Kidney epithelial cell (primary cell): ENCODE data around the gene ZNF43. TPM values are rescaled to one million over a fixed set of nuclear protein-coding genes. Genes with fewer than 3 reads are reported as not detected.
"Not testable (repeated sequence)": the region's sequence is repeated elsewhere in the genome, so short reads cannot be mapped to it uniquely, and the experiment has no call there.

Source experiments
- DNase-seq: peaks from one replicate; pipeline ENCODE4 v3.0.0-alpha.2; 2010; ENCODE audit warnings: low read depth
- H3K27me3 ChIP-seq: 2 replicates; pipeline ENCODE4 v1.6.0; 2011; ENCODE audit warnings: low read length; ENCODE audit not compliant: control insufficient read depth, insufficient read depth
- H3K36me3 ChIP-seq: 2 replicates; pipeline ENCODE4 v1.5.1; 2011; ENCODE audit warnings: low read length; ENCODE audit not compliant: control insufficient read depth, insufficient read depth
- H3K4me3 ChIP-seq: 2 replicates; pipeline ENCODE4 v1.5.1; 2011; ENCODE audit warnings: low read depth, mild to moderate bottlenecking, control low read depth, low read length
- total RNA-seq: library from RNA; depleted of rRNA; stranded (reverse); fragments of >200 nt; gene quantifications from 2 replicates; pipeline ENCODE4 v1.2.3, GENCODE V29; 2015
- TF ChIP-seq, protein P1 (sequence below): IDR thresholded peaks from 2 replicates; pipeline ENCODE4 v1.5.1; 2011; ENCODE audit warnings: mild to moderate bottlenecking, moderate library complexity, low read length, control low read depth, inconsistent platforms; ENCODE audit not compliant: insufficient read depth, poor library complexity, severe bottlenecking

The ZNF43 gene
- total RNA-seq, 1 donor from 2014 or later: 8.3 TPM

DNA sequence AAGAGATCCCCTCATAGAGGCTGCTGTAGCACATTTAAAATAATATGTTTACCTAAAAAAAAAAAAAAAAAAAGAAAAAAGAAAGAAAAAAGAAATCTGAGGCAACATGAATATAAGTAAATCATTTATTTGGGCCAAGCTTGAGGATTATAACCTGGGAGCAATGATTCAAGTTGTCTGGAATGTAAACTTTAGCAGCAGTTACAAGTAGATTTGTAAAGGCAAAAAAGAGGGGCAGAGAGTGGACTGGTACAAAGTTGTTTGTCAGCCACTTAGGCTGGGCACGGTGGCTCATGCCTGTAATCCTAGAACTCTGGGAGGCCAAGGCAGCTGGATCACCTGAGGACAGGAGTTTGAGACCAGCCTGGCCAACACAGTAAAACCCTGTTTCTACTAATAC is 11.3 kb downstream of the ZNF43 start:
- DNase-seq: no peak
- no peaks in the 10 kb centered on the region for H3K36me3 ChIP-seq
- TF ChIP-seq, protein P1, sequence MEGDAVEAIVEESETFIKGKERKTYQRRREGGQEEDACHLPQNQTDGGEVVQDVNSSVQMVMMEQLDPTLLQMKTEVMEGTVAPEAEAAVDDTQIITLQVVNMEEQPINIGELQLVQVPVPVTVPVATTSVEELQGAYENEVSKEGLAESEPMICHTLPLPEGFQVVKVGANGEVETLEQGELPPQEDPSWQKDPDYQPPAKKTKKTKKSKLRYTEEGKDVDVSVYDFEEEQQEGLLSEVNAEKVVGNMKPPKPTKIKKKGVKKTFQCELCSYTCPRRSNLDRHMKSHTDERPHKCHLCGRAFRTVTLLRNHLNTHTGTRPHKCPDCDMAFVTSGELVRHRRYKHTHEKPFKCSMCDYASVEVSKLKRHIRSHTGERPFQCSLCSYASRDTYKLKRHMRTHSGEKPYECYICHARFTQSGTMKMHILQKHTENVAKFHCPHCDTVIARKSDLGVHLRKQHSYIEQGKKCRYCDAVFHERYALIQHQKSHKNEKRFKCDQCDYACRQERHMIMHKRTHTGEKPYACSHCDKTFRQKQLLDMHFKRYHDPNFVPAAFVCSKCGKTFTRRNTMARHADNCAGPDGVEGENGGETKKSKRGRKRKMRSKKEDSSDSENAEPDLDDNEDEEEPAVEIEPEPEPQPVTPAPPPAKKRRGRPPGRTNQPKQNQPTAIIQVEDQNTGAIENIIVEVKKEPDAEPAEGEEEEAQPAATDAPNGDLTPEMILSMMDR: no peak

DNA sequence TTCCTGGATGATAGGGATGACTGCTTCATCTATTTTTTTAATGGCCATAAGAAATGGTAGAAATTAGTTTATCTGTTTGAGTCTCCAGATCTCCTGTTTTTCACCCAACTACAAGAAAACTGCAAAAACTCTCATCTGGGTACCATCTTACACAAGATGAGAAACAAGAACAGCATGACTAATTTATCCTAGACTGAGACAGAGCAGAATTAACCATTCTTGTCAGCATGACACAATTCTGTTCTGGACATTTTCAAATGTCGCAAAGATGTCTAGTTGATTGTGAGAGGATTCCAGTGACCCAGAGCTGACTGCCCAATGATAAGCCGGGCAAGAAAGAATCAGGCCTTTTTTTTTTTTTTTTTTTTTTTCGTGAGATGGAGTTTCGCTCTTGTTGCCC is 12.8 kb downstream of the ZNF43 start:
- no peaks in the 10 kb centered on the region for H3K27me3 ChIP-seq
- TF ChIP-seq, protein P1: no peak
- DNase-seq: no peak
- H3K36me3 ChIP-seq: no peaks in the 10 kb centered on the region
- no peak overlapping the region for H3K4me3 ChIP-seq

More for the DNA sequence above, 11.3 kb downstream of the ZNF43 start:
- H3K27me3 ChIP-seq: no peaks in the 10 kb centered on the region
- H3K4me3 ChIP-seq: no peak overlapping the region

DNA sequence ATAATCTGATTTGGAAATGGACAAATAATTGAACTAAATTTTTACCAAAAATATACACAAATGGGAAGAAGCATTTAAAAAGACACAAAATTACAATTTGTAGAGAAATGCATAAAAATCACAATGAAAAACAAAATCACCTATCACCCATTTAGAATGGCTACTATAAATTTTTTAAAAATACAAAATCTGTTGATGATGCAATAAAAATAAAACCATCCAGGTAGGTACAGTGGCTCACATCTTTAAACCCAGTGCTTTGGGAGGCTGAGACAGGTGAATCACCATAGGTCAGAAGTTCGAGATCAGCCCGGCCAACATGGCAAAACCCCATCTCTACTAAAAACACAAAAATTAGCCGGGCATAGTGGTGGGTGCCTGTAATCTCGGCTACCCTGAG is 23.5 kb downstream of the ZNF43 start:
- Histone ChIP-seq H3K36me3 (peaks cover 6% of the 10 kb centered on the region), H3K4me3 (no peak overlapping the region), H3K27me3 (no peaks in the 10 kb centered on the region)
- no peak for DNase-seq
- TF ChIP-seq, protein P1: no peak

DNA sequence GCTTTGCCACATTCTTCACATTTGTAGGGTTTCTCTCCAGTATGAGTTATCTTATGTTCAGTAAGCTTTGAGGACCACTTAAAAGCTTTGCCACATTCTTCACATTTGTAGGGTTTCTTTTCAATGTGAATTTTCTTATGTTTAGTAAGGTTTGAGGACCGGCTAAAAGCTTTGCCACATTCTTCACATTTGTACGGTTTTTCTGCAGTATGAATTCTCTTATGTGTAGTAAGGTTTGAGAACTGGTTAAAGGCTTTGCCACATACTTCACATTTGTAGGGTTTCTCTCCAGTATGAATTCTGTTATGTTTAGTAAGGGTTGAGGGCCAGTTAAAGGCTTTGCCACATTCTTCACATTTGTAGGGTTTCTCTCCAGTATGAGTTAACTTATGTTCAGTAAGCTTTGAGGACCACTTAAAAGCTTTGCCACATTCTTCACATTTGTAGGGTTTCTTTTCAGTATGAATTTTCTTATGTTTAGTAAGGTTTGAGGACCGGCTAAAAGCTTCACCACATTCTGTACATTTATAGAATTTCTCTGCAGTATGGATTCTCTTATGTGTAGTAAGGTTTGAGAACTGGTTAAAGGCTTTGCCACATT is 27.5 kb downstream of the ZNF43 start:
- not testable (repeated sequence) for H3K4me3 ChIP-seq, H3K36me3 ChIP-seq, DNase-seq, H3K27me3 ChIP-seq

DNA sequence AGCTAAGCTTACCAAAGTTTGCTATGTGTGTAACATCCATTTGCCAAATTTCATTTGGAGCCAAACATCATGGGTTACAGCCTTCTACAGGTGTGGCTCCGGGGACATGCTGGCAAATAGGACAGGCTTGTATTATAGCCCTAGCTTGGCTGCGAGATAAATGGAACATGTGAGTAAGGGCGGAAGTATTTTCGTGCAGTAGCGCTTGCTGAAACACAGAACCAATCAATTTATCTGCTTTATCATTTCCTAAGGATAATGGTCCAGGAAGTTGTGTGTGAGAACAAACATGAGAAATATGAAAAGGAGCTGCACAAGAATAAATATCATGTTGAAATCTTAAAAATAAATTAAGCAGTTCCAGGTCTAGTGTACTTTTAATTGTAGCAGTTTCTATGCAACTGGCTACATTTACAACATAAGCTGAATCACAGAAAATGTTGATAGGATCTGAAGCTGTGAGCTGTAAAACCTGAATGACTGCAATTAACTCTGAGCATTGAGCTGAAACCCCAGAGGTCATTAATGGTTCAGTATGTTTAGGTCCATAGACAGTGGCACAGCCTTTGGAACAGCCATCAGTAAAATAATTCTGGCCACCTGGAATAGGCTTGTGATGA is 46.4 kb downstream of the ZNF43 start:
- H3K4me3 ChIP-seq: no peak overlapping the region
- TF ChIP-seq, protein P1: no peak
- no peaks in the 10 kb centered on the region for H3K27me3 ChIP-seq
- DNase-seq: no peak
- no peaks in the 10 kb centered on the region for H3K36me3 ChIP-seq

DNA sequence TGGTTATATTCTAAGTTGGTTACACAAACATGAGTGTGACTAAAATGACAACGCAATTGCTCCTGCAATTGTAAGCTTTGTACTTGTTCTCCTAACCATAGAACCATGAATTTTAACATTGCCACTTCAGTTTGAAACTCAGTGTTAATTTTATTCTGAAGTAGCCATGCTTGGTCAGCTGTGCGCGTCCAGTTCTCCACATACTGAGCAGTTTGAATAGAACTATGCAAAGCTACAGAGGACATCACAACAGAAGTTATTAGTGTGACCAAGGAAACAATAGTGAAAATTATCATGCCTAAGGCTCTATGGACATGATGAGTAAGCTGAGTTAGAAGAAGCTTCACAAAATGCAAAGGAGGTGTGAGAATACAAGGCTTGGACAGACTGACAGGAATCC is 49.0 kb downstream of the ZNF43 start:
- DNase-seq: no peak
- TF ChIP-seq, protein P1: no peak
- Histone ChIP-seq H3K4me3 (no peak overlapping the region), H3K36me3 (no peaks in the 10 kb centered on the region), H3K27me3 (no peaks in the 10 kb centered on the region)

DNA sequence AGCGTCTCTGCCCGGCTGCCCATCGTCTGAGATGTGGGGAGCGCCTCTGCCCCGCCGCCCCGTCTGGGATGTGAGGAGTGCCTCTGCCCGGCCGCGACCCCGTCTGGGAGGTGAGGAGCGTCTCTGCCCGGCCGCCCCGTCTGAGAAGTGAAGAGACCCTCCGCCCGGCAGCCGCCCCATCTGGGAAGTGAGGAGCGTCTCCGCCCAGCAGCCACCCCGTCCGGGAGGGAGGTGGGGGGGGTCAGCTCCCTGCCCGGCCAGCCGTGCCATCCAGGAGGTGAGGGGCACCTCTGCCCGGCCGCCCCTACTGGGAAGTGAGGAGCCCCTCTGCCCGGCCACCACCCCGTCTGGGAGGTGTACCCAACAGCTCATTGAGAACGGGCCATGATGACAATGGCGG is 60.2 kb downstream of the ZNF43 start:
- DNase-seq, H3K36me3 ChIP-seq, H3K4me3 ChIP-seq, H3K27me3 ChIP-seq: not testable (repeated sequence)
